Vagina (tissue), 2 donors: ENCODE results near the gene PRODH.
"Not testable (repeated sequence)": the region's sequence is repeated elsewhere in the genome, so short reads cannot be mapped to it uniquely, and the experiment has no call there.

ENCODE experiments used
- CTCF ChIP-seq, 3 experiments: fragments of 450-650 bp in 2 of 3; fragments of 200-600 bp in 1 of 3; sonication (generic) in 1 of 3; IDR thresholded peaks; one replicate each; pipeline ENCODE4 v1.5.1; 2017 to 2019; ENCODE audit warnings: antibody characterized with exemption in 3 of 3, mild to moderate bottlenecking in 2 of 3, moderate library complexity in 2 of 3
- POLR2A ChIP-seq, 2 donors: fragments of 450-650 bp; IDR thresholded peaks; one replicate each; pipeline ENCODE4 v1.6.1; 2017; ENCODE audit warnings: antibody characterized with exemption in 2 of 2, mild to moderate bottlenecking in 2 of 2, moderate library complexity in 2 of 2
- POLR2AphosphoS5 ChIP-seq, 2 donors: sonication (generic); formaldehyde crosslinking; IDR thresholded peaks; one replicate each; pipeline ENCODE4 v1.9.0; 2017; ENCODE audit warnings: antibody characterized with exemption in 2 of 2, mild to moderate bottlenecking in 2 of 2, low read depth in 1 of 2; ENCODE audit not compliant: insufficient read depth in 1 of 2

- TF ChIP-seq CTCF (IDR thresholded peaks at IDR 0.05); POLR2A (IDR thresholded peaks at IDR 0.05); POLR2AphosphoS5 (IDR thresholded peaks at IDR 0.05; ENCODE audit: insufficient read depth in 1 of 2, low read depth in 1 of 2): not testable (repeated sequence)
Measured at GRCh38 chr22:18890510-18891192, 45.4 kb downstream of the PRODH start.
